GM12864 (cell line): ENCODE data around the gene SRPK1.

Source experiments
- DNase-seq: peaks from one replicate; pipeline ENCODE4 v3.0.0-alpha.2; 2011; ENCODE audit warnings: low read depth
- H3K4me3 ChIP-seq: 2 replicates; pipeline ENCODE4 v1.5.1; 2011; ENCODE audit warnings: mild to moderate bottlenecking, low read depth, low read length, control low read depth
- TF ChIP-seq, protein P1 (sequence below): IDR thresholded peaks from 2 replicates; pipeline ENCODE4 v1.5.1; 2011; ENCODE audit warnings: low read depth, mild to moderate bottlenecking, moderate library complexity, low read length, control low read depth, inconsistent platforms; ENCODE audit errors: missing control alignments

Gene SRPK1

DNA sequence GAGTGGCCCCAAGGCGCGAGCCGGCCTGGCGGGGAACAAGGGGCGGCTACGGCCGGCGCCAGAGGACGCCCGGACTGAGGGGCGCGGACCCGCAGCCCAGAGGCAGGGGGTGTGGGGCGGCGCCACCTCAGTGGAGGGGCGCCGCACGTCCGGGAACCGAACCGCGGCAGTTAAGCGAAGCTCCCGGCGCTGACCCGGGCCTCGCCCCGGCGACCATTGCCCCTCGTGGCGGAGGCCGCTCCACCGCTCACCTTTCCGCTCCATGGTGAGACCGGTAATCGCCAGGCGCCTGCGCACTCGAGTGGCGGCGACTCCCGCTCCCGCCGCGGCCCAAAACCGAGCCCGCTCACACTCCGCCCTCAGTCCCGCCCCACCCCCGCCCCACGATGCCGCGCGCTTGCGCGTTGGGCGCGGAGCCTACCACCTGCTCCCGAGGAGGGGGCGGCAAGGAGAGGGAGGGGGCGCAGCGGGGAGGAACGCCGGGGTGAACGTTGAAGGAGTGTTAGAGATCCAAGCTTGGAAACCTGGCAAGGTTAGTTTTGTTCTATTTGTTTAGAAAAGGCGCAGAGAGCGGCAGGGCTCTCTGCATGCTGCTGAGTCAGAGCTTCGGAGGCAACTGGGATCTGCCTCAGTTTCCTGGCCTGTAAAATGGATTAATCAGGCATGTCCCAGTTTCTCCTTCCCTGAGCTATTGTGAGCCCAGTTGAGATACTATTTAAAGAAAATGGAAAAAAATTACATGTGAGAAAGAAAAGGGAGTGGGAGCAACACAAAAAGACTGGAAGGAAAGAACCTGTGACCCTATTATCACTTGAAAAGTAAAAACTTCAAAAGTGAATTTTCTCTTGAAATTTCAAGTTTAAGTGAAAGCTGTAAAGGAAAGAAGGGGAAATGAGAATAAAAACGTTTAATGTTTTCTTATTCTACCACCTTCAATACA, at the start of gene SRPK1:
SRPK1 (minus strand) TSS at position 306 of the 940 bp plus-strand sequence; CDS start at position 264, 42 bp downstream.
- TF ChIP-seq, protein P1, sequence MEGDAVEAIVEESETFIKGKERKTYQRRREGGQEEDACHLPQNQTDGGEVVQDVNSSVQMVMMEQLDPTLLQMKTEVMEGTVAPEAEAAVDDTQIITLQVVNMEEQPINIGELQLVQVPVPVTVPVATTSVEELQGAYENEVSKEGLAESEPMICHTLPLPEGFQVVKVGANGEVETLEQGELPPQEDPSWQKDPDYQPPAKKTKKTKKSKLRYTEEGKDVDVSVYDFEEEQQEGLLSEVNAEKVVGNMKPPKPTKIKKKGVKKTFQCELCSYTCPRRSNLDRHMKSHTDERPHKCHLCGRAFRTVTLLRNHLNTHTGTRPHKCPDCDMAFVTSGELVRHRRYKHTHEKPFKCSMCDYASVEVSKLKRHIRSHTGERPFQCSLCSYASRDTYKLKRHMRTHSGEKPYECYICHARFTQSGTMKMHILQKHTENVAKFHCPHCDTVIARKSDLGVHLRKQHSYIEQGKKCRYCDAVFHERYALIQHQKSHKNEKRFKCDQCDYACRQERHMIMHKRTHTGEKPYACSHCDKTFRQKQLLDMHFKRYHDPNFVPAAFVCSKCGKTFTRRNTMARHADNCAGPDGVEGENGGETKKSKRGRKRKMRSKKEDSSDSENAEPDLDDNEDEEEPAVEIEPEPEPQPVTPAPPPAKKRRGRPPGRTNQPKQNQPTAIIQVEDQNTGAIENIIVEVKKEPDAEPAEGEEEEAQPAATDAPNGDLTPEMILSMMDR, result peak; percentile 14
- peak; percentile 59 for DNase-seq
- peak within 1 kb of the TSS; percentile 68 for H3K4me3 ChIP-seq

DNA sequence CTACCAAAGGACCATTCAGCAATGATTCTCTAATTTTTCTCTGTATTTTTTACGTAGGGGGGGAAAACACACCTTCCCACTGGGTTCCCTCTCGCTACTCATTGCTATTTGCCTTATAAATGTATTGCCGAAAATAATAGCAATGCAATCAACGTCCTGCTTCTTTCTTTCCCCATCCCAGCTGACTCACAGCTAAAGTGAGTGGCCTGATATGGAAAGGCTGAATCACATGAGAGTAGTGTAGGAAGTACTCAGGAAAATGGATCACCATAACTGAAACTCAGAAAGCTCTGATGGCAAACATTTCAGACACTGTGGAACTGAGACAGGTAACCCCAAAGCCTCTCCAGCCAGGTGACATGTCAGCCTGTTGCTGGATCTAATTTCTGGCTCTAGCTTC, 49.3 kb upstream of the SRPK1 start:
- TF ChIP-seq, protein P1, result no peak
- no peak overlapping the region for H3K4me3 ChIP-seq
- no peak for DNase-seq

DNA sequence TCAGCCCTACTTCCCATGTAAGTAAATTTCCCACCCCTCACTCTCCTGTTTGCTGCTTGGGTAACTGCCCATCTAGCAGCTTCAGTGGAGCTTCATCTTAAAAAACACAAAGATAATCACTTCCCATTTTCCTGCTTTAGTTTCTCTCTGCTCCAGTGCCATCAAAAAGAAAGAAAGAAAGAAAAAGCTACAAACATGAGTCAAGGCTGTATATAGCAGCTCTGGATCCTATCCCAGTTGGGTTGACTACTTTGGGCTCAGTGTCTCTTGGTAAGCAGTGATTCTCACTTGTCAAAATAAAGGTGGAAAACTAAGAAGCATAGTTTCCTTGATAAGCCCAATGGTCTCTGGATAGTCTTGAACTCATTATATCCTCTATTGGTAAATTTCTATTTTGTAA, 48.7 kb upstream of the SRPK1 start:
- TF ChIP-seq, protein P1, result no peak
- DNase-seq, result no peak
- H3K4me3 ChIP-seq, result no peak overlapping the region

DNA sequence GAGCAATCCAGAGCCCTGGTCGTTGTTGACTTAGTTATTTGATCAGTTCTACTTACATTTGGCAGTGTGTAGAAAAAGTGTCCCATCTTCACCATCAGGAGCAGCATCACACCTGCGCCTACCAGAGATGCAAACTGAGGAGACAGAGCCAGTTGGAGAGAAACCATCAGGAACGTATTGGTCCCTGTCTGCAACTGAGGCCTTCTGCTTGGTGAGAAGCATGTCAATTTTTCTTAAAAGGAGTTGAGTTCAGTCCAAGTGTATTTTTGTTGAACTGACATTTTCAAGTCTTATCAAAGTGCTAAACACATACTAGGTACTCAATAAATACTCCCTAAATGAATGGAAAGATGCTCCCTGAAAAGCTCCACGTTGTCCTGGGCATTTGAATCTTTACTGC, 47.9 kb upstream of the SRPK1 start:
- H3K4me3 ChIP-seq, result no peak overlapping the region
- TF ChIP-seq, protein P1, result no peak
- no peak for DNase-seq

DNA sequence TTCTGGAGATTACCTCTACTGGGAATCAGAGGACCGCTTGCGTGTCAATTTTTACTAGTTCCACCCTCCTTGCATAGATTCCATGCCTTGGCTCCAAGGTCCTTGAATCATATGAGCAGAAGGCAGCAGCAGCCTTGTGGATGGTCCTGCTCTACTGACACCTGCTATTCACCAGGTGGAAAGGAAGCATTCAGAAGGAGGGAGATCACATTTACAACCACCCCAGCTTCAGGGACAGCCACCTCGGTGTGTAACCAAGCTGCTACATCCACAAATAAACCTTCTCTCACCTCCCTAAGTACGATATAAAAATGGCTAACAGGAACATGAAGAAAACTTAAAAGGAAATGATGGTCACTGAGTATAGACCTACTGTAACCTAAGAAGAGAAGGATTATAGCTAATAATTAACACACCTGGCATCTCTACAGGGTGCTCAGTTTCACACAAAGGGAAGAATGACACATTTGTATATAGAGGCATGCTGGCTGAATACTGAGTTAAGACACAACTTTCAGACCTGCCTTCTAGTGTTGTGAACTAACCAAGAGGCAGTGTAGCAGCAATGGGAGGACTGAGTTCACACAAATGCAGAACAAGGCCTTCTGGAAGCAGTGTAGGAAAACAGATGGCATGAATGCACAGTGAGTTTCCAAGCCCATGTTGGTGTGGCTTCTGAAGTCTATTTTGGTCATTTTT, 46.3 kb upstream of the SRPK1 start:
- H3K4me3 ChIP-seq, result no peak overlapping the region
- TF ChIP-seq, protein P1, result no peak
- DNase-seq, result no peak

DNA sequence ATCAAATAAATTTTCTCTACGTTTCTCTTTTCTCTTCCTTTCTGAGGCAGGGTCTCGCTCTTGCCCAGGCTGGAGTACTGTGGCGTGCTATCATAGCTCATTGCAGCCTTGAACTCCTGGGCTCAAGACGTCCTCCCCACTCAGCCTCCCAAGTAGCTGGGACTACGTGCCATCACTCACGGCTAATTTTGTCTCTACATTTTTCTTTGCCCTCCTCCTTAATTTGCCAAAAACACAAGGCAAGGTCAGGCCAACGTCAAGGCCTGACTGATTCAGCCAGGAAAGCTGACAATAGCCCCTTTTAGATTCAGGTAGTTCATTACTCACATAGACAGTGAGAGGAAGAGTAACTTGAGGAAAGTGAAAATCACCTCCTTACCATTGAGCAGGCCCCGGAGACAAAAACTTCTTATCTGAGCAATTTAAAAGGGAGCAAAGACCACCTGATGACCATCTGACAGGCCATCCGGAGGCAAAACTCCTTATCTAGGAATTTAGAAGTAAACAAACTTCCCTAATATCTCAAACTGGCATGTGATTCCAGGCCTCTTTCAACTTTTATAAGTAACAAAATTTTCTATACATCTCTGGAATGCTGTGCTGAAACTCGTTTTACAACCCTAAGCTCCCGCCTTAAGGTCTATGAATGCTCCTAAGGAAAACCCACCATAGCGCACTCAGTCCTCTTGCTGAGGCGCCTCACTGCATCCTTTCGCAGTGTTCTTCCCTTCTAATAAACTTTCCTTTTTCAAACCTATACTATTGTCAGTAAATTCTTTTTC, 42.1 kb upstream of the SRPK1 start:
- TF ChIP-seq, protein P1, result no peak
- H3K4me3 ChIP-seq, result no peak overlapping the region
- no peak for DNase-seq
